DMS 273 treated with DMSO at 0.1 percent for 48 hours (cell line): Measurements from ENCODE around the gene PDE6B.
"Not testable (repeated sequence)": the region's sequence is repeated elsewhere in the genome, so short reads cannot be mapped to it uniquely, and the experiment has no call there.

Experiments used
- DNase-seq: peaks from one replicate; lab custom pipeline; 2025; lab: John Stamatoyannopoulos, UW

The PDE6B gene

DNA sequence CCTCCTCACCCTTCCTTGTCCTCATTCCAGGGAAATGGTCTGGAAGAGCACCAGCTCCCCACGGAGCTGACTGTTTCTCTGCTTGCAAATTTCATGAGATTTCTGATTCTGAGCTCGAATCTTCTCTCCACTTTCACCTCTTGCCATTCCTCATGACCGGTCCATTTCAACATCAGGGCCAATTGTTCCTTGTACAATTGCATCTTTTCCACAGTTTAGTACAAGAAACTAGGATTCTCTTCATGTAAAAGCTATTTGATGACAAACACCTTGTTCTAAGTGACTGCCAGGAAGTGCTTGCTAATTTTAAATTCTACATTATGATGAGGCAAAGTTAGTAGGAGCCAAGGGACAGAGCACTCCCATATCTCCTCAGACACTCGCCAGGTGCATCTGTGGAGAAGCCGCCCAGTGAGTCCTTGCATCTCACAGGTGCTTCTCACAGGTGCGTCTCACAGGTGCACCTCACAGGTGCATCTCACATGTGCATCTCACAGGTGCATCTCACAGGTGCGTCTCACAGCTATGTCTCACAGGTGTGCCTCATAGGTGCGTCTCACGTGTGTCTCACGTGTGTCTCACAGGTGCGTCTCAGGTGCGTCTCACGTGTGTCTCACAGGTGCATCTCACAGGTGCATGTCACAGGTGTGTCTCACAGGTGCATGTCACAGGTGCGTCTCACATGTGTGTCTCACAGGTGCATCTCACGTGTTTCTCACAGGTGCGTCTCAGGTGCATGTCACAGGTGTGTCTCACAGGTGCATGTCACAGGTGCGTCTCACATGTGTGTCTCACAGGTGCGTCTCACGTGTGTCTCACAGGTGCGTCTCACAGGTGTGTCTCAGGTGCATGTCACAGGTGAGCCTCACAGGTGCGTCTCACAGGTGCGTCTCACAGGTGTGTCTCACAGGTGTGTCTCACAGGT, 3.0 kb upstream of the PDE6B start:
- DNase-seq = no peak

DNA sequence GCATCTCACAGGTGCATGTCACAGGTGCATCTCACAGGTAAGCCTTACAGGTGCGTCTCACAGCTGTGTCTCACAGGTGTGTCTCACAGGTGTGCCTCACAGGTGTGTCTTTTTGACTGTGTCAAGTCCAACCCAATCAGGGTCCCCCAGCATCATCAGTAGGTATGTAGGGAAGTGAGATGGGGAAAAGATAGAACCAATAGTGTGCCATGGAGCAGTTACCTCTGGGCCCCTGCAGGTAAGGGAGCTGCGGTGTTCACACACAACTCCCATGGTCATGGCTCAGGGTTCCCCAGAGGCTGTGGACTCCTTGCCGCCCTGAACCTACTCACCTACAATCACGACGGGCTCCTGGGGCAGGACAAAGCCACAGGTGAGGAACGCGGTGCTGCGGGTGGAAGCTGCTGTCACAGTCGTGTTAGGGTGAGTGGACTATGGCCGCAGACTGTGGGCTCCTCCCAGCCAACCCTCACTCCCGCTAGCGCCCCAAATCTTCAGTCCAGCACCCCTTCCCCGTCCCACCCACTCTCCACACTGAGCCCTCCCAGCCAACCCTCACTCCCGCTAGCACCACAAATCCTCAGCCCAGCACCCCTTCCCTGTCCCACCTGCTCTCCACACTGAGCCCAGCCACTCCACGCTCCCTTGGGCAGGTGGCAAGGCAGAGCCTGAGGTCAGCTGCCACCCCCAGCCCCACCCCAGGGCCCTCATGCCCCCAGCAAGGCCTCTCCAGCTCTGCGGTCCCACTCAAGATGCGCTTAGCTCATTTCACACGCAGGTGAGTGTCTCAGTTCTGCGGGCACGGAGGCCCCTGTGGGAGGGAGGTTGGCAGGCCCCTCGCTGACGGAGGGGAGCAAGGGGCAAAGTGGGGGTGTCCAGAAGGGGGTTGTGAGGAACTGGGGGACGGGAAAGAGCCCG, 2.1 kb upstream of the PDE6B start:
- no peak for DNase-seq

DNA sequence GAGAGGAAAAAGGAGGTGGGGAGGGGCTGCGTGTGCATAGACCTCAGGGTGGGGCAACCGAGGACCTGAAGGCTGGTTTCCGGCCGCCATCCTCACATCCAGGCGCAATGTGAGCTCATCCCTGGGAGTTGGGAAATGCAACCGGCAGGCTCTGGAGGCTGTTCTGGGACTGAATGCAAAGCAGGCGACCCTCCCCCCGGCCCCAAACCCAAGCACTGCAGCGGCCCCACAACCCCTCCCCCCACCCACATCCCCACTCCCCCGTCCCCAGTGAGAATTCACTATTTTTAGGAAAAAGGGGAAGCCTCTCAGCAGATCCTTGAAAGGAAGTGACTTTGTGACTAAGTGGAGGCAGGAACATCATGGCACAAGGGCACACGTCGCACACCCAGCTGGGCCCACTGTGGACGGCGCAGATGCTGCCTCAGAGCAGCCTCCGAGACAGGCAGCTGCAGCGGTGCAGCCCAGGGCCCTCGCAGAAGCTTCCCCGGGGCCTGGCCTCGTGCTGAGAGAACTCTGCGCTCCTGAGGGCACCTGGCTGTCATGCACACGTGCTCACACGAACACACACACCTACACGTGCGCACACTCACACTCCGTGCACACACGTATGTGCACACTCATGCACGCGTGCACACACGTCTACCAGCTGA, 1.3 kb upstream of the PDE6B start:
- DNase-seq = no peak

DNA sequence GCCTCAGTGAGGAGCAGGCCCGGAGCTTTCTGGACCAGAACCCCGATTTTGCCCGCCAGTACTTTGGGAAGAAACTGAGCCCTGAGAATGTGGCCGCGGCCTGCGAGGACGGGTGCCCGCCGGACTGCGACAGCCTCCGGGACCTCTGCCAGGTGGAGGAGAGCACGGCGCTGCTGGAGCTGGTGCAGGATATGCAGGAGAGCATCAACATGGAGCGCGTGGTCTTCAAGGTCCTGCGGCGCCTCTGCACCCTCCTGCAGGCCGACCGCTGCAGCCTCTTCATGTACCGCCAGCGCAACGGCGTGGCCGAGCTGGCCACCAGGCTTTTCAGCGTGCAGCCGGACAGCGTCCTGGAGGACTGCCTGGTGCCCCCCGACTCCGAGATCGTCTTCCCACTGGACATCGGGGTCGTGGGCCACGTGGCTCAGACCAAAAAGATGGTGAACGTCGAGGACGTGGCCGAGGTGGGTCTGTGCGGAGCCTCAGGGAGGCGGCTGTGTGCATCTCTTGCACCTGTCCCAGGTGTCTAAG, 323 bp downstream of the PDE6B start:
- no peak for DNase-seq

DNA sequence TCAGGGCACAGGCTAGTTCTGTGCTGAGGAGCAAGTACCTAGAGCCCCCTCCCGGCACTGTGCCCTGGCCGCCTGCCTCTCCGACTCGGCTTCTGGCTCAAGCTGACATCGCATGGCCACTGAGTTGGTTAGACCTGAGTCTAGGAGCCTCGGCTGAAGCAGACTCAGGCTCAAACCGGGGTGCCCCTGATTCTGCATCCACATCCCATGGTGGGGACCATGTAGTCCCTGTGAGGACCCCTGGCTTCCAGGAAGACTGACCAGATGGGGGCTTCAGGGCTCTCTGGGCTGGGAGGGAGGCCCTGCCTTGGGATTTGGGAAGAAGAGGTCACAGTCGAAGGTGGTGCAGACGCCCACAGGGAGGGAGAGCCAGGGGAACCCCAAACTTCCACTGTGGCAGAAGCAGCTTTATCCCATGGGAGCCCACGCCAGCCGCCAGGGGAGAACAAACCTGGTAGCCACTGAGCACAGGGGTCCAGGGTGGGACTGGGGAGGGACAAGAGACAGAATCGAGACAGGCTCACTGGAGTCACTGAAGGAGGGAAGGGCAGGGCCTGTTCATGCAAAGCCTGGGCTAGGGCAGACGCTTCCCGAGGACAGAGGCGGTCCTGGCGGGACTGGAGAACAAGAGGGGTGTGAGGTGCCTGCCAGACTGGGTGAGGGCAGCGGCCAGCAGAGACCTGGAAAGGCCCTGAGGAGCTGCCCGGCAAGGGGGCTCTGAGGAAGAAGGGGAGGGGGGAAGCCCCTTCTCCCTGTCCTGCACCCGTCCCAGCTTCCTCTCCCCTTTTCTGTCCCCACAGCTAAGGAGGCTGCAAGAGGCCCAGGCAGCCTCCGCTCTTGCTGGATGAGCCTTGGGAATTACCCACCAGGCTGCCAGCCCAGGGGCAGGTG, 1.1 kb downstream of the PDE6B start:
- no peak for DNase-seq

DNA sequence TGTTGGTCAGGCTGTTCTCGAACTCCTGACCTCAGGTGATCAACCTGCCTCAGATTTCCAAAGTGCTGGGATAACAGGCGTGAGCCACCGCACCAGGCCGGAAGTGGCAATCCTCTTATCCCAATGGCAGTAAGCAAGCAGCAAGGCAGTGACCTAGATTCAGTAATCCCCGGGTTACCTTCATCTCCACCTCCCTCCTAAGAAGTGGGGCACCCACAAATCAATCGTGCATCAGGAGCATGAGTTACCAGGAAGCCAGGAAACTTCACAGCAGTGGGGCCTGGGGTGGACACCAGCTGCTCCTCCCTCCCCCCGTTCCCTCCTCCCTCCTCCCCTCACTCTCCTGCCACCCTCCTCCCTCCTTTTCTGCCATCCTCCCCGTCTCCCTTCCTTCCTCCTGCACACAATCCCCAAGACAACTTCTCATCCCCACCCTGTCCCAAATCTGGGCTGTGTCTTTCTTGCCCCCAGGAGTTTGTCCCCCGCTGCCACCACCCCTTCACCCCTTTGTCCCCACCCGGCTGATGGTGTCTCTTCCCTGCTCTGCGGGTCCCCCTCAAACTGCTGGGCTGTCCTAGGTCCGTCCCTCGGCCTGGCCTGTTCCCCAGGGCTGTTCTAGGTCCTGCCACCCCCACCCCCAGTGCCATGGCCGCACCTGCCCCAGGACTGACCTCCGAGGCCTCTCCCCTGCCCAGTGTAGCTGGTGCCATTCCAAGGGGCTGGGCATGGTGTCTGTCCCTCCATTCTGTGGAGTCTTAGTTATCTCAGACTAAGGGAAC, 2.2 kb downstream of the PDE6B start:
- no peak for DNase-seq

DNA sequence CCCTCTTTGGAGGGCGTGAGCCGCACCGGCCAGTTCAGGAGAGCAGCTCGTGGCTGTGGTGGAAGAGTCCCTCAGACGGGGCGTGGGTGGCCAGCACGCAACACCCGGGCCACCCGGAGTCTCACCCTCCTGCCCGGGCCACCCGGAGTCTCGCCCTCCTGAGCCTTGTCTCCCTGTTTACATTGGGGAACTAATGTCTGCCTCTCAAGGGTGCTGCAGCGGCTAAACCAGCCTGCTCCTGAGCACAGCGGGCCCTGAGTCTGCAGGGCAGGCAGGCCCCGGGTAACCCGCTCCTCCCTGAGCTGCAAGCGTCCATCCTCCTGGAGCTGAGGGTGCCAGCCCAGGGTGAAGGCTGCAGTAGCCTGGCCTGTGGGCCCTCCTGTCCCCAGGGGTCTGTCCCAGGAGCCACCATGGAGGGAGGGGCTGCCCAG, 3.0 kb downstream of the PDE6B start:
- no peak for DNase-seq

DNA sequence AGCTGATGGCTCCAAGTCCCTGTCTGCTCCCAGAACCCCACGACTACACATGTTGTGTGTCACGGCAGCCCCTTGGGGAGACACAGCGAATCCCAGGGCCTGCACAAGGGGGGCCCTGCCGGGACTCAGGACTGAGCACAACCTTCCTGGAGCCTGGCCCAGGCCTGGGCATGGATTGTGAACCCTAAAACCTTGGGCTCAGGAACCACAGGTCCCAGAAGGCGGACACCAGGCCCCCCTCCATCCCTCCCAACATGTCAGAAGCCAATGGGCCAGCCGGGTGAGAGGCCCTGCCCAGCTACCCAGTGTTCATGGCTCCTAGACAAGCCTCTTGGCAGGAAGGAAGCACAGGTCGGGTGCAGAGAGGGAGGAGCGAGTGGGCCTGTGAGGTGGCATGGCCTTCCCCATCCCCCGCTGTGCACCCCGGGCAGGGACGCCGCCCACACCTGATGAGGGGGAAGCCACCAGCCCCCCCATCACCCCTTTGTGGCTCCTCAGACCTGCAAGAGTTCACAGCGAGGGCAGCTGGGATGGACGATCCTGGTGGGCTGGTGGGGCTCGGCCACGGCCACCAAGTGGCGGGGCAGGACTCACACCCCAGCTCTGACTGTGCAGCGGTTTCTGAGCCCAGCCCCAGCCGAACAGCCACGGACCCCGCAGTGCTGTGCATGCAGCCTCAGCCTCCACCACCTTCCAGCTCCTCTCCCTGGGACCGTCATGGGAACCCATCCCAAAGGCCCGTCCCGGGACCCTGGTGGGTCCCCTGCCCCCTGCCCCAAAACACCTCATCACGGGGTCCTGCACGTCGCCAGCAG, 3.7 kb downstream of the PDE6B start:
- DNase-seq = no peak

DNA sequence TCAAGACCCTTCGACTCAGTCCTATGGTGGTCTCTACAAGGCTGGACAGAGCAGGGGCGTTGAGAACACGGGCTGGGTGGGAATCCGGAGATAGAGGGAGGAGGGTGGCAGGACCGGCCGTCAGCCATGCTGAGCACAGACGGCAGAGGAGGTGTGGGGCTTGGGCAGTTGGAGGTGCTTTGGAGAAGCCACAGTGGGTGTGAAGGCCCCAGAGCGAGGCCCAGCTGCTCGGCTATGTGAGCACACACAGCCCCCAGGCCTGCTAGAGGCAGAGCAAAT, 4.2 kb downstream of the PDE6B start:
- no peak for DNase-seq

DNA sequence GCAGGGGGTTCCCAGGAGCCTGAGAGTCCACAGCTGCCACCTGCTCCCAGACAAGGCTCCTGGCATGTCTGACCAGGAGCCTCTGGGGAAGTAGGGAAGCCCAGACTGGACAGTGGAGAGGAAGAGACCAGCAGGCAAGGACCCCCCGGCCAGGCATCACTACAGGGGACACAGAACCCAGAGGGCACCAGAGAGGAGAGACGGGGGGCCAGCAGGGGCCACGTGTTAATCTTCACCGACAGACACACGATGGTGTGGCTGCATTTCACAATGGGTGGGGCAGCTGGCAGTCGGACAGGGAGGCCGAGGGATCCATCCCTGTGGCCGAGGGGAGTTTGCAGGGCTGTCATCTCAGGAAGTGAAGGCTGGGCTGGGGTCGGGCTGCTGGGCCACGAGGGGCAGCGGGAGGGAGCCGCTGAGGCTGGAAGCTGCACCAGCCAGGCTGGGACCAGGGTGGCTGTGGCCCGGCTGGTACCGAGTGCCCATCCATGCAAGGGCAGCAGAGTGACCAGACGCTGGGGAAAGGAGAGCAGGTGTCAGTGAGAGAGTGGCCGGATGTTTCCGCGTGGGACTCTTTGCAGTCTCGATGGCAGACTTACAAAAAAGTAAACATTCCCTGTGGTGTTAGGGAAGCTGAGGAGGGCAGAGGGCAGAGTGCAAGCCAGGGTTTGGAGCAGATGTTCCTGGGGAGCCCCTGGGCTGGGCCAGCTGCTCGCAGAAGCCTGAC, 4.7 kb downstream of the PDE6B start:
- DNase-seq = no peak

DNA sequence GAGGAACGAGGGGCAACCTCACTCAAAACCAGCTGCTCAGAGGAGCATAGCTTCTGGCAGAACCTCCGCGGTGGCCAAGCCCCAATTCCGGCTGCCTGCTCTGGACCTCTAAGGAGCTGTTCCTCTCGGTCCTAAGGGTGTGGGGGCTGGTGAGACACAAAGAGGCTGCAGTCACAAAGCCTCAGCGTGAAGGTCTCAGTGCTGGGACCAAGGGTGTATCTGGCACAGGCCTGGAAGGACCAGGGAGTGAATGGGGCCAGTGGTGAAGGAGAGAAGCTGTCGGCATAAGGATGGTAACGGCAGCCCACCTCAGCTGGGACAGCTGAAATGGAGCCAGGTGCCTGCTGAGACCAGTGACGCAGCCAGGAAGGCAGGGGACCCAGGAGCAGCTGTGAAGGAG, 5.3 kb downstream of the PDE6B start:
- DNase-seq = no peak

DNA sequence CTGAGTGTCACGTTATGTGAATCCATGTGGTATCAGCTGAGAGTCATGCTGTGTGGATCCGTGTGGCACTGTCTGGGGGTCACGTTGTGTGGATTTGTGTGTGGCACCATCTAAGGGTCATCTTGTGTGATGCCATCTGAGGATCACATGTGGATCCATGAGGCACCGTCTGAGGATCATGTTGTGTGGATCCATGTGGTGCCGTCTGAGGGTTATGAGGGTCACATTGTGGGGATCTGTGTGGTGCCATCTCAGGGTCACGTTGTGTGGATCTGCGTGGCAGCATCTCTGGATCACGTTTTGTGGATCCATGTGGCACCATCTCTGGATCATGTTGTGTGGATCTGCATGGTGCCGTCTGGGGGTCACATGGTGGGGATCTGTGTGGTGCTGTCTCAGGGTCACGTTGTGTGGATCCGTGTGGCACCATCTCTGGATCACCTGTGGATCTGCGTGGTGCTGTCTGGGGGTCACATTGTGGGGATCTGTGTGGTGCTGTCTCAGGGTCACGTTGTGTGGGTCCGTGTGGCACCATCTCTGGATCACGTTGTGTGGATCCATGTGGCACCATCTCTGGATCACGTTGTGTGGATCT, 6.9 kb downstream of the PDE6B start:
- DNase-seq = no peak

DNA sequence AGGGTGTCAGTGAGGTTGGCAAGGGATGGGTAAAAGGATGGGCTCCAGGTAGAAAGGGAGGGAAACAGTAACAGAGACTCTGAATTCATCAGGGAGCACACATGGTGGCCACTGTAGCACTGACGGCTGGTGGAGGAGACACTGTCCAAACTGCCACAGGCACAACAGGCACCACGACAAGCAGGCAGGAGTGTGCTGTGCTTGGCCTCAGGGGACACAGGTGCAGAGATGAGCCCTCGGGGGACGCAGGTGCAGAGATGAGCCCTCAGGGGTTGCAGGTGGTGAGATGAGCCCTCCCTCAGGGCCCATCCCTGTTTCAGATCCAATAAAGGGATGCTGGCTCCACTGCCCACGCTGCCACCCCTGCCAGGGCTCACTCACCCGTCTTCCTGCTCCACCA, 7.6 kb downstream of the PDE6B start:
- DNase-seq = no peak

DNA sequence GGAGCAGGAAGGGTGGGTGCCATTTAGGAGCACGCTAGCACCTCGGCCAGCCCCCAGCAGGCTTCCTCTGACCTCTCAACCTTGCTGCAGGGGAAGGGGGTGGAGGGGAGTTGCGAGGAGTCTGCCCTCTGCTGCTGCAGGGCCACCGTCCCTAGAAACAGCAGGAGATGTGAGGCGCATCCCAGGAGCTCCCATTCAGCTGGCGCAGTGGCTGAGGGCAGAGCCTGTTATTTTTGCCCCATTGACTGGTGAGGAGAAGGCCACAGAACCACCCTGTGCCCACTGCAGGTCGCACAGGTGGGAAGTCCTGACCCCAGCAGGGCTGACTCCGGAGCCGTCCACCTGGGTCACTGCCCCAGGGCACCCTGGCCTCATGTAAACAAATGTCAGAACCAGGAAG, 8.0 kb downstream of the PDE6B start:
- no peak for DNase-seq

DNA sequence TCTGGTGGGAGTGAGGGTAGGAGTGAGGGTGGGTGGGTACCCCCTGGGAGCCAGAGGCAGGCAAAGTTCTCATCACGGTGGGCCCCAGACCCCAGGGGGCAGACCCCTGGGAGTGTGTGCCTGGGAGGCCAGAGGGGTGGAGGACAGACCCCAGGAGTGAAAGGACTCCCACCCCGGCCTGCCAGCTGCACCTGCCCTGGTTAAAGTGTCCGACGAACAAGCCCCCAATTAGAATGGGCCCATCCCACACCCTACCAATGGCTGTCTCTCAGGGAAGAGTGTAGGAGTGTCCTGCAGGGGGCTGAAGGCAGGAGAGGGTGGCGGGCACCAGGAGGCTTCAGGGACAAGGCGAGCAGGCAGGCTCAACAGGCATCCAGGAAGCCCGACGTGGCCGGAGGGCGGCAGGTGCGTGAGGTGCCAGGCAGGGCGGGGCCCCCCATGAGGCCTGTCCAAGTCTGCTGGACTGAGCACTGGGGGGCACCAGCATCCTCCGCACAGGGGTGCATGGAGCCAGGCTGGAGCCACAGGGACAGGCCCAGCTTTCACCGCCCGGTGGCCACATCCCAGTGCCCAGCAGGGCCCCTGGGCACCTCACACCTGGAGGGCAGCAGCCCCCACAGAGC, 8.7 kb downstream of the PDE6B start:
- no peak for DNase-seq

DNA sequence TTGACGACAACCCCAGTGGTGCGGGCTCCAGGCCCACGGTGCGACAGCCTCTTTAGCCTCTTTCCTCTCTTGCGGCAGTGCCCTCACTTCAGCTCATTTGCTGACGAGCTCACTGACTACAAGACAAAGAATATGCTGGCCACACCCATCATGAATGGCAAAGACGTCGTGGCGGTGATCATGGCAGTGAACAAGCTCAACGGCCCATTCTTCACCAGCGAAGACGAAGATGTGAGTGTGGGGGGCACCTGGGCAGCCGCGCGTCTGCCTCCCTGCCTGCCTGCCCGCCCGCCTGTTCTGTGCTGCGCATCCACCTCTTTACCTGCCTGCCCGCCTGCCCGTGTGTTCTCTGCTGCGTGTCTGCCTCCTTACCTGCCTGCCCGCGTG, 9.2 kb downstream of the PDE6B start:
- no peak for DNase-seq

DNA sequence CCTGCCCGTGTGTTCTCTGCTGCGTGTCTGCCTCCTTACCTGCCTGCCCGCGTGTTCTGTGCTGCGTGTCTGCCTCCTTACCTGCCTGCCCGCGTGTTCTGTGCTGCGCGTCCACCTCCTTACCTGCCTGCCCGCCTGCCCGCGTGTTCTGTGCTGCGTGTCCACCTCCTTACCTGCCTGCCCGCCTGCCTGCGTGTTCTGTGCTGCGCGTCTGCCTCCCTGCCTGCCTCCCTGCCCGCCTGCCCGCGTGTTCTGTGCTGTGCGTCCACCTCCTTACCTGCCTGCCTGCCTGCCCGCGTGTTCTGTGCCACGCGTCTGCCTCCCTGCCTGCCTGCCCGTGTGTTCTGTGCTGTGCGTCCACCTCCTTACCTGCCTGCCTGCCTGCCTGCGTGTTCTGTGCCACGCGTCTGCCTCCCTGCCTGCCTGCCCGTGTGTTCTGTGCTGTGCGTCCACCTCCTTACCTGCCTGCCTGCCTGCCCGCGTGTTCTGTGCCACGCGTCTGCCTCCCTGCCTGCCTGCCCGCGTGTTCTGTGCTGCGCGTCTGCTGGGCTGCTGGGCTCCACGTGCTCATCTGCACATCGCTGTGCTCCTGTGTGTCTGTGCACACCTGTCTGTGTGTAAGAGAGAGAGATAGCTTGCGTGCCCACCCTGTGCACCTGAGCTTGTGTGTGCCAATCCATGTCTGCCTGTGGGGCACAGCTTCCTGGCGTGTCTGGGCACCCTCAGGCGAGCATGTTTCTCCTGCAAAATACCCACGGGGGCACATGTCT, 9.9 kb downstream of the PDE6B start:
- DNase-seq = not testable (repeated sequence)
